ENCODE data around the gene NRN1L.
"Not testable (repeated sequence)": the region's sequence is repeated elsewhere in the genome, so short reads cannot be mapped to it uniquely, and the experiment has no call there.

NRN1L gene

GRCh38 chr16:67914758-67915495 lies 30.2 kb downstream of the NRN1L start:
- DNase-seq (ENCODE audit: extremely low read depth, low read depth): no peak
- TF ChIP-seq, protein P1, sequence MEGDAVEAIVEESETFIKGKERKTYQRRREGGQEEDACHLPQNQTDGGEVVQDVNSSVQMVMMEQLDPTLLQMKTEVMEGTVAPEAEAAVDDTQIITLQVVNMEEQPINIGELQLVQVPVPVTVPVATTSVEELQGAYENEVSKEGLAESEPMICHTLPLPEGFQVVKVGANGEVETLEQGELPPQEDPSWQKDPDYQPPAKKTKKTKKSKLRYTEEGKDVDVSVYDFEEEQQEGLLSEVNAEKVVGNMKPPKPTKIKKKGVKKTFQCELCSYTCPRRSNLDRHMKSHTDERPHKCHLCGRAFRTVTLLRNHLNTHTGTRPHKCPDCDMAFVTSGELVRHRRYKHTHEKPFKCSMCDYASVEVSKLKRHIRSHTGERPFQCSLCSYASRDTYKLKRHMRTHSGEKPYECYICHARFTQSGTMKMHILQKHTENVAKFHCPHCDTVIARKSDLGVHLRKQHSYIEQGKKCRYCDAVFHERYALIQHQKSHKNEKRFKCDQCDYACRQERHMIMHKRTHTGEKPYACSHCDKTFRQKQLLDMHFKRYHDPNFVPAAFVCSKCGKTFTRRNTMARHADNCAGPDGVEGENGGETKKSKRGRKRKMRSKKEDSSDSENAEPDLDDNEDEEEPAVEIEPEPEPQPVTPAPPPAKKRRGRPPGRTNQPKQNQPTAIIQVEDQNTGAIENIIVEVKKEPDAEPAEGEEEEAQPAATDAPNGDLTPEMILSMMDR (IDR thresholded peaks at IDR 0.05; ENCODE audit: low read depth, low read length): no peak

DNA sequence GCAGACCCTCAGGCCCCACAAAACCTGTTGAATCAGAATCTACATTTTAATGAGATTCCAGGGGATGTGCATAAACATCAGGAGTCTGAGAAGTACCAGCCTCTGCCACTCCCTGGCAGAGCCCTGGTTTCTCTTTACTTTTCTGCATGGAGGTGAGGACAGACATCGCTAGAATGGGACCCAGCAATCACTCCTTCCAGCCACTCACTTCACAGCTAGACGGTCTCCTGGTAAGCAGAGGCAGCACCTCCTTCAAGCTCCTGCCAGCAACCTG lies 30.7 kb downstream of the NRN1L start:
- not testable (repeated sequence) for DNase-seq (ENCODE audit: extremely low read depth, low read depth)

DNA sequence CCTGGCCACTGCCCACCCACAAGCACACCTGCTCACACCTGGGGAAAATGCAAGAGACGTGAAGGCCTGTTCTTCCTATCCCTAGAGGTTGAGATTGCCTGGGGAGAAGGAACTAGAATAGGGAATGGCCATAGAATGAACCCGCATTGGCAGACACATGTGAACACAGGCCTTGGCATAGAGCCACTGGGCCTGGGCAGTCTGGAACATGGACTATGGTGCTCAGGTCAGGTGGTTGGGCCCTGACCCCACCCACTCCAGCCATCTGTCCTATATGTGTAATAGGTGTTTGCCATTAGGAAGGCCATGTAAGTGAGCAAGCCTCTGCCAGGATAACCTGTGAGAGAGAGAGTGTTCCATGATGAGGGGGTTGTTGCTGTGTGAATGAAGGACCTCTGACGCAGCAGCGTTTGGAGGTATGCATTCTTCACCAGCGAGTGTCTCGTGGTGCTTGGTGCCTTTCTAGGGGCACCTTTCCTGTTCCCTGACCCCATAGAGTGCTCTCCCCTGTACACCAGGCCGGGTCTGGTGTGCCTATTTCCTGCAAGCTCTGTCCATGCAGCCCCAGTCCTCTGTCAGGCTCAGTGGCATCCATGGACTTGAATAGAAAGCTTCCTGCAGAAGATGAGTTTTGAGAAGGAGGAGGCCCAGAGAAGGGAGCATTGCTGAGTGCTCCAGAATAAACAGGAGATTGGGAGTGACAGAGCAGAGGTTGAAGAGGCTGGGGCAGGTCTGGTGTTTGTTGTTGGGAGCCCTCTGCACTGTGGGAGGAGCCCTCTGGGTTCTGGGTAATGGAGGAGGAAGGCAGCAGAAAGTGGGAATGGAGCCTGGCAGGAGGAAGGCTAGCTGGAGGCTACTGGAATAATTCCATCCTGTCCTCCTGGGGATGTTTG lies 31.4 kb downstream of the NRN1L start:
- TF ChIP-seq, protein P1 (IDR thresholded peaks at IDR 0.05; ENCODE audit: low read depth, low read length): no peak
- DNase-seq (ENCODE audit: extremely low read depth, low read depth): no peak

DNA sequence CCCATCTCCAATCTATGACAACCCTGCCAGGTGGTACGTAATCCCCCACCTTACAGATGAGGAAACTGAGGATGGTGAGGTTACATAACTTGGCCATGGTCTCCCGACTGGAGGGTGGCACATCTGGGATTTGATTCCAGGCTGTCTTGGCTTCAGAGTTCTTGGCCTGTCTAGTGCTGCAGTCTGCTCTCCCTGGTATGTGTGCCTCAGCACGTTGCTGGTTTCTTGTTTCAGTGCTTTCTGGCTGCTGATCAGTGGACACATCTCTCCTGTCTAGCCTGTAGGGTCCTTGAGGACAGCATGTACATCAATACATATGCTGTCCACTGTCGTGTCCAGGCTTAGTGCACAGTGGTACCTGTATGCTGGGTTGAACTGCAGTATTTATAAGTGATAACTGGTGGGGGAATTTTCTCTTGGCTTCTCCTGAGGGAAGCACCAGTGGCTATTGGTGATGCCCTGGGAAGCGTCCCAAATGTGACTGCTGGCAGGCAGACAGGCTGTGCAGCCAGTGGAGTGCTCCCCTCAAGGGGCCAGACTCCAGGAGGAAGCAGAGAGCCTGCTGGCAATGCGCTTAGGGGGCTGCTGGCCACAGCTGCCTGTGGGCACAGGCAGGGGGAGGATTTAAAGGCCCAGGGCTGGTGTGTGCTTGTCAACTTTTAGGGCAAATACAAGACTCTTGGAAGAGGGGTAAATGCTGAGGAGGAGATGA lies 32.6 kb downstream of the NRN1L start:
- TF ChIP-seq, protein P1 (IDR thresholded peaks at IDR 0.05; ENCODE audit: low read depth, low read length): no peak
- no peak for DNase-seq (ENCODE audit: extremely low read depth, low read depth)

GRCh38 chr16:67917852-67918236 lies 33.2 kb downstream of the NRN1L start:
- TF ChIP-seq, protein P1 (IDR thresholded peaks at IDR 0.05; ENCODE audit: low read depth, low read length): no peak
- DNase-seq (ENCODE audit: extremely low read depth, low read depth): no peak

DNA sequence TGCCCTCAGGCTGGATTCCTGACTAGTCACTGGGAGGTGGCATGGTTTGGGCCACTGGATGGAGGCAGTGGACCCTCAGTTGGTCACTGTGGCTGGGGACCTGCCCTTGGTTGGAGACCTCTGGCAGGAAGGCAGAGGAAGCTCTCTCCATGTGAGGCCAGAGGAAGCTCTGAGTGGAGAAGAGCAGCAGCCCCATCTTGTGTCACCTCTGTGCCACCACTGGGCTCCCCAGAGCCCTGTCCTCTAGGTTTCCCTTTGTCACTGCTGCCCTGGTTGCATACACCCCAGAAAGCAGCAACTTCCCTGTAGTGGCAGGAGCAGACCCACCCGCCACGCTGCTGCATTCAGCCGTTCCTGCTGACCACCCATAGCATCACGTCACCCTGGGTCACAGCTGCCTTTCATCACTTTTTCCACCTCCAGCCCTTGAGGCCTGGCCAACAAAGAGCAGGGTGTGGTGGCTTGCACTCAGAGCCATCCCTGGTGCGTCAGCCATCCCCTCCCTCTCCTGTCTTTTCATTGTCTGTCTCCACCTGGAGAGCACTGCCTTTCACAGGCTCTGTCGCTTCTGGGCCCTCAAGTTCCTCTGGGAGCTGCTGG lies 35.0 kb downstream of the NRN1L start:
- DNase-seq (ENCODE audit: extremely low read depth, low read depth): no peak
- TF ChIP-seq, protein P1 (IDR thresholded peaks at IDR 0.05; ENCODE audit: low read depth, low read length): no peak

GRCh38 chr16:67922221-67922620 lies 37.5 kb downstream of the NRN1L start:
- no peak for DNase-seq (ENCODE audit: extremely low read depth, low read depth)
- TF ChIP-seq, protein P1 (IDR thresholded peaks at IDR 0.05; ENCODE audit: low read depth, low read length): no peak

Data from AG09319 (cell line).